Heart right ventricle (tissue), 16 donors: ENCODE measurements around the gene LILRA6. TPM values are rescaled to one million over a fixed set of nuclear protein-coding genes. Genes with fewer than 3 reads are reported as not detected.
"Not testable (repeated sequence)": the region's sequence is repeated elsewhere in the genome, so short reads cannot be mapped to it uniquely, and the experiment has no call there.

Experiments used
- ATAC-seq, 8 donors: fragments of 200-7000 bp; cut with Tn5 transposase; one replicate each; pipeline ENCODE4 v1.9.1; 2020; ENCODE audit warnings: mild to moderate bottlenecking in 8 of 8, moderate library complexity in 8 of 8, moderate number of reproducible peaks in 1 of 8
- DNase-seq, 2 donors: peaks; one replicate each; pipeline ENCODE4 v3.0.0-alpha.2; 2020
- H3K27ac ChIP-seq, 10 donors: fragments of 200-600 bp; sonication (generic) in 2 of 10; one replicate each; pipeline versions ENCODE4 v1.5.0 to v1.8.0; 2020 to 2022; ENCODE audit warnings: mild to moderate bottlenecking in 3 of 10
- H3K27me3 ChIP-seq, 7 donors: fragments of 200-600 bp; one replicate each; pipeline ENCODE4 v1.8.0; 2021 to 2022; ENCODE audit warnings: mild to moderate bottlenecking in 2 of 7
- H3K36me3 ChIP-seq, 9 donors: fragments of 200-600 bp; sonication (generic) in 1 of 9; one replicate each; pipeline versions ENCODE4 v1.5.0 to v1.8.0; 2020 to 2022; ENCODE audit warnings: mild to moderate bottlenecking in 2 of 9
- H3K4me1 ChIP-seq, 9 donors: fragments of 200-600 bp; sonication (generic) in 1 of 9; one replicate each; pipeline versions ENCODE4 v1.5.0 to v1.8.0; 2020 to 2022; ENCODE audit warnings: mild to moderate bottlenecking in 4 of 9
- H3K4me3 ChIP-seq, 10 donors: fragments of 200-600 bp; sonication (generic) in 2 of 10; one replicate each; pipeline versions ENCODE4 v1.5.0 to v1.8.0; 2020 to 2022; ENCODE audit warnings: mild to moderate bottlenecking in 7 of 10, moderate library complexity in 2 of 10
- H3K9me3 ChIP-seq, 11 donors: fragments of 200-600 bp in 10 of 11; sonication (generic) in 2 of 11; one replicate each; pipeline versions ENCODE4 v1.5.0 to v1.8.0; 2013 to 2022; ENCODE audit warnings: mild to moderate bottlenecking in 2 of 11, control low read depth in 1 of 11, moderate library complexity in 1 of 11
- CTCF ChIP-seq, 9 donors: fragments of 200-600 bp; sonication (generic) in 2 of 9; IDR thresholded peaks; one replicate each; pipeline versions ENCODE4 v1.5.0 to v1.8.0; 2021 to 2022; ENCODE audit warnings: antibody characterized with exemption in 9 of 9, mild to moderate bottlenecking in 5 of 9, moderate library complexity in 1 of 9
- WGBS, 2 donors: extraction: QIAGEN DNeasy Blood & Tissue Kit; methylation state at CpG; one replicate each; pipeline ENCODE4 v1.1.7; 2013; ENCODE audit warnings: inconsistent platforms in 1 of 2; 5-methylcytosine and 5-hydroxymethylcytosine counted together
- intact Hi-C, 10 donors: fragments of 100-400 bp; cut with DNase I; formaldehyde crosslinking; loops; one replicate each; pipeline versions ENCODE4 v1.11.1 to v1.14.2; 2022
- polyA plus RNA-seq, 2 donors: library from polyadenylated mRNA; stranded (reverse); fragments of 200-250 nt; gene quantifications; one replicate each; pipeline ENCODE4 v1.2.3, GENCODE V29; 2013
- total RNA-seq, 10 donors: library from RNA; stranded (reverse); fragmentation: NEBNext Ultra II Directional in 3 of 10; extraction: Animal tissue kit (Norgen Biotek cat#: 25700) in 3 of 10; gene quantifications; one replicate each; pipeline versions ENCODE4 v1.2.1 to v1.2.4, GENCODE V29; 2021 to 2023
- donor health status: Arrhythmogenic right ventricular cardiomyopathy.
- donor health status: ischemic (EF 13 %, LVEDD 7.1; RV severe dilation, severe dysfunction).
- donor health status: healthy with polysubstance abuse.
- donor health status: DM: no; HTN: yes; CAD: no.
- donor health status: DM: no; HTN: no; CAD: no.
- donor health status: ischemic (EF 25% LVEDD 6.9; RV normal size, moderate dysfunction).
- donor health status: ischemic (EF 25% LVEDD 5.7; RV mildly dilated, moderate dysfunction).
- donor health status: healthy.
- donor health status: DM: yes; HTN: yes; CAD: no.
- donor health status: Ischemic cardiomyopathy.
- donor health status: ischemic (EF 35%, LVEDD 5.7; RV mildly dilated, moderate dysfunction).
- donor health status: nonischemic (EF 11% LVEDD 7.7; RV severe dilation, severe dysfunction).
- donor health status: DM: yes; HTN: yes; CAD: no.
- donor health status: PGD.
- donor health status: ischemic (EF 29% LVEDD 5.4; RV normal size, mild dysfunction).
- donor health status: nonischemic (EF 23%, LVEDD 6.1; RV moderate dilation, normal function).

LILRA6 gene
- total and polyA plus RNA-seq, 12 donors = 0.48 to 9.4 (median 1.3) TPM; not detected in 1

GRCh38 chr19:54247106-54247930 is 4.7 kb upstream of the LILRA6 start:
- peak in 4 of 8 donors; percentile 16 to 32 (median 28) for ATAC-seq
- TF ChIP-seq CTCF (IDR thresholded peaks at IDR 0.05) = no peak
- Histone ChIP-seq H3K36me3 (no peaks in the 10 kb centered on the region), H3K4me3 (no peak overlapping the region), H3K4me1 (peaks cover 0 to 24% (median 0%) of the 10 kb centered on the region in 9 donors), H3K27ac (peak overlapping the region in 5 of 10 donors; percentile 2 to 88 (median 64)), H3K9me3 (no peaks in the 10 kb centered on the region), H3K27me3 (peaks cover 0 to 13% (median 5%) of the 10 kb centered on the region in 7 donors)
- DNase-seq = no peak
- 84% methylated on average over 20 of the region's 20 CpGs for WGBS, 2 donors
- intact Hi-C loops = loop anchor here in 1 of 10 donors (2.0 kb wide), 1 partner anchor 25 kb away; the partner anchor contains the start of gene LILRB3

- 69 to 71% methylated on average over 3 of the region's 3 CpGs for WGBS, 2 donors
- DNase-seq (no peak), ATAC-seq (no peak)
- H3K9me3 ChIP-seq = no peaks in the 10 kb centered on the region
- peaks cover 0 to 24% (median 0%) of the 10 kb centered on the region in 9 donors for H3K4me1 ChIP-seq
- TF ChIP-seq CTCF (IDR thresholded peaks at IDR 0.05) = no peak
- no peak overlapping the region for H3K27ac ChIP-seq
- no peaks in the 10 kb centered on the region for H3K36me3 ChIP-seq
- no peak overlapping the region for H3K4me3 ChIP-seq
- intact Hi-C loops = loop anchor here in 3 of 10 donors (2.0 kb wide), 1 partner anchor 23 kb away; the partner anchor contains the start of gene LILRB3 (in 3 of the 3)
- H3K27me3 ChIP-seq = peaks cover 0 to 9% (median 0%) of the 10 kb centered on the region in 7 donors
Observed at GRCh38 chr19:54245936-54246335, 3.3 kb upstream of the LILRA6 start.

- intact Hi-C loops = loop anchor here in 2 of 10 donors (2.0 kb wide), 1 partner anchor 21 kb away; the partner anchor contains the start of gene LILRB3 (in 2 of the 2)
- not testable (repeated sequence) for H3K4me3 ChIP-seq, H3K9me3 ChIP-seq, H3K36me3 ChIP-seq, H3K27ac ChIP-seq, ATAC-seq, DNase-seq
- peaks cover 0 to 11% (median 1%) of the 10 kb centered on the region in 7 donors for H3K27me3 ChIP-seq
- WGBS, 2 donors = 55 to 65% methylated on average over 5 to 6 of the region's 8 CpGs
- H3K4me1 ChIP-seq = peaks cover 0 to 24% (median 0%) of the 10 kb centered on the region in 9 donors
Observed at GRCh38 chr19:54243809-54244208, 1.2 kb upstream of the LILRA6 start.

GRCh38 chr19:54242234-54242633 is 356 bp downstream of the LILRA6 start:
- ATAC-seq, H3K36me3 ChIP-seq, DNase-seq, H3K4me1 ChIP-seq, H3K9me3 ChIP-seq, intact Hi-C loops, H3K27me3 ChIP-seq: not testable (repeated sequence)
- Histone ChIP-seq H3K4me3 (peak overlapping the region in 1 of 10 donors; percentile 23), H3K27ac (peak overlapping the region in 1 of 10 donors; percentile 47)
- 68 to 69% methylated on average over 4 of the region's 4 CpGs for WGBS, 2 donors

- peak in 1 of 8 donors; percentile 50 for ATAC-seq
- WGBS, 2 donors = 60 to 62% methylated on average over 18 to 19 of the region's 22 CpGs
Observed at GRCh38 chr19:54240372-54241336, 1.9 kb downstream of the LILRA6 start.

GRCh38 chr19:54239491-54240371 is 2.9 kb downstream of the LILRA6 start:
- peaks cover 0 to 33% (median 0%) of the 10 kb centered on the region in 7 donors for H3K27me3 ChIP-seq
- WGBS, 2 donors = 67 to 71% methylated on average over 14 to 16 of the region's 21 CpGs
- peak in 6 of 8 donors; percentile 16 to 61 (median 36) for ATAC-seq
- not testable (repeated sequence) for DNase-seq, H3K9me3 ChIP-seq, H3K36me3 ChIP-seq, H3K4me3 ChIP-seq, H3K27ac ChIP-seq, H3K4me1 ChIP-seq
- intact Hi-C loops = loop anchor here in 1 of 10 donors (2.0 kb wide), 1 partner anchor 21 kb away; no protein-coding TSS in a partner anchor

More at GRCh38 chr19:54240372-54241336, 1.9 kb downstream of the LILRA6 start:
- H3K4me1 ChIP-seq, H3K27ac ChIP-seq, DNase-seq, H3K9me3 ChIP-seq, H3K36me3 ChIP-seq: not testable (repeated sequence)
- Histone ChIP-seq H3K4me3 (peak overlapping the region in 1 of 10 donors; percentile 5), H3K27me3 (peaks cover 0 to 24% (median 0%) of the 10 kb centered on the region in 7 donors)
- intact Hi-C loops = loop anchor here in 1 of 10 donors (2.0 kb wide), 1 partner anchor 22 kb away; no protein-coding TSS in a partner anchor
